GM12874 (cell line): Measurements from ENCODE around the gene DLST.

ENCODE experiments used
- TF ChIP-seq, protein P1 (sequence below): IDR thresholded peaks from 2 replicates; pipeline ENCODE4 v1.5.1; 2011; ENCODE audit warnings: low read depth, mild to moderate bottlenecking, control low read depth, low read length, moderate library complexity; ENCODE audit not compliant: insufficient read depth

The DLST gene

GRCh38 chr14:74938531-74939495 is 57.1 kb downstream of the DLST start:
- TF ChIP-seq, protein P1, sequence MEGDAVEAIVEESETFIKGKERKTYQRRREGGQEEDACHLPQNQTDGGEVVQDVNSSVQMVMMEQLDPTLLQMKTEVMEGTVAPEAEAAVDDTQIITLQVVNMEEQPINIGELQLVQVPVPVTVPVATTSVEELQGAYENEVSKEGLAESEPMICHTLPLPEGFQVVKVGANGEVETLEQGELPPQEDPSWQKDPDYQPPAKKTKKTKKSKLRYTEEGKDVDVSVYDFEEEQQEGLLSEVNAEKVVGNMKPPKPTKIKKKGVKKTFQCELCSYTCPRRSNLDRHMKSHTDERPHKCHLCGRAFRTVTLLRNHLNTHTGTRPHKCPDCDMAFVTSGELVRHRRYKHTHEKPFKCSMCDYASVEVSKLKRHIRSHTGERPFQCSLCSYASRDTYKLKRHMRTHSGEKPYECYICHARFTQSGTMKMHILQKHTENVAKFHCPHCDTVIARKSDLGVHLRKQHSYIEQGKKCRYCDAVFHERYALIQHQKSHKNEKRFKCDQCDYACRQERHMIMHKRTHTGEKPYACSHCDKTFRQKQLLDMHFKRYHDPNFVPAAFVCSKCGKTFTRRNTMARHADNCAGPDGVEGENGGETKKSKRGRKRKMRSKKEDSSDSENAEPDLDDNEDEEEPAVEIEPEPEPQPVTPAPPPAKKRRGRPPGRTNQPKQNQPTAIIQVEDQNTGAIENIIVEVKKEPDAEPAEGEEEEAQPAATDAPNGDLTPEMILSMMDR = no peak

- TF ChIP-seq, protein P1 = no peak
Measured at GRCh38 chr14:74940956-74941565, 59.3 kb downstream of the DLST start.

DNA sequence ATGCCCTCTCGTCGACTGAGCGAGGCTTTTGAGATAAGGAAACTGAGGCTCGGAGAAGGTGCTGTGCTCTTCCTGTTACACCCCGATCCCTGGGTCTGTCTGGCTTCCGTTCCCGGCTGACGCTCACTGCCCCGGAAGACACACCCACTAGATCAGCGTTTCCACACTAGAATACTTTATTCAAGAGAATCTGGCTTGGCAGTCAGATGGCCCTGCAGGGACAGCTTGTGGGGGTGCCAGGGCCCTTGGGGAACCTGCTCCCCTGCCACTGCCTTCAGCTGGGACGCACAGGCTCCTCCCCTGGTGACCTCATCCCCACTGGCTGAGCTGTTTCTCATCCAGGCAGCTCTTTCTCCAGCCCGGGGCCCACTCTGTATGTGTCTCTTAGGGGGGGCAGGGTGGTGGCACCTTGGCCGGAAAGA is 60.0 kb downstream of the DLST start:
- TF ChIP-seq, protein P1 = no peak

DNA sequence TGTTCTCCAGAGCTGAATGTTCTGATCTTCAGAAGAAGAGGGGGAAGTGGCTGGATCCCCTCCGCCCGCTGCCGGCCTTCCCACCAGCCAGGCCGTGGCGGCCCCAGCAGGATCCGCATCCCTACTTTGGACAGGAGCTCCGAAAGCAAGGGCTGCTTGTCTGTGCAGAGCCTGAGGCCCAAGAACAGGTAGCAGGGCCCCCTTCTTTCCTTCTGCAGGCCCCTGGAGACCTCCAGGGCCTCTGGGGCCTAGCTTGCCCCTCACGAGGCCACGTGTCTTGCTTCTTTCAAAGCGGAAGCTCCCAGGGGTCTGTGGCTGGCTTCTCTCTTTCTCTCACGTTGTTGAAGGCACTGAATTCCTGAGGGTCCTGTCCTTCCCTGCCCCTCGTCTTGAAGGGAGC is 60.5 kb downstream of the DLST start:
- TF ChIP-seq, protein P1 = no peak

GRCh38 chr14:74942608-74943007 is 60.9 kb downstream of the DLST start:
- TF ChIP-seq, protein P1 = no peak

- TF ChIP-seq, protein P1 = peak; percentile 62
Measured at GRCh38 chr14:74945261-74945851, 63.6 kb downstream of the DLST start.
